ENCODE measurements around the gene ZNF768.

- no peak for TF ChIP-seq CTCF (IDR thresholded peaks at IDR 0.05)
- TF ChIP-seq POLR2A (IDR thresholded peaks at IDR 0.05) = no peak
These were observed 22.3 kb upstream of the ZNF768 start for GRCh38 chr16:30548416-30549253.
